ENCODE data around the gene CSNK1G3.
"Not testable (repeated sequence)": the region's sequence is repeated elsewhere in the genome, so short reads cannot be mapped to it uniquely, and the experiment has no call there.

Gene CSNK1G3

GRCh38 chr5:123561230-123561629 lies 49.3 kb downstream of the CSNK1G3 start:
- DNase-seq = no peak

- DNase-seq = no peak
These were observed 60.0 kb downstream of the CSNK1G3 start for GRCh38 chr5:123571927-123572326.

DNA sequence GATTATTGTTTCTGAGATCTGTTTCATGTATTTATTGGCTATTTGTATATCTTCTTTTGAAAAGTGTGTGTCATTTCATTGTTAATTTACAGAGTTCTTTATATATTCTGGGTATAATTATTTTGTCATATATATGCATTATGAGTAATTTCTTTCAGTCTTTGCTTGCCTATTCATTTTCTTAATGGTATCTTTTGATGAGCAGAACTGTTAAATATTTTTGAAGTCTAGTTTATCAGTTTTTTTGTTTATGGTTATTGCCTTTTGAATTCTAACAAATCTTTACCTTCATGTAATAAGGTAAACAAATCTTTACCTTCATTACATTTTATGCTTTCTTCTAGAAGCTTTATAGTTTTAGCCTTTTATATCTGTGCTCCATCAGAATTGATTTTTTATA lies 66.4 kb downstream of the CSNK1G3 start:
- DNase-seq = no peak

DNA sequence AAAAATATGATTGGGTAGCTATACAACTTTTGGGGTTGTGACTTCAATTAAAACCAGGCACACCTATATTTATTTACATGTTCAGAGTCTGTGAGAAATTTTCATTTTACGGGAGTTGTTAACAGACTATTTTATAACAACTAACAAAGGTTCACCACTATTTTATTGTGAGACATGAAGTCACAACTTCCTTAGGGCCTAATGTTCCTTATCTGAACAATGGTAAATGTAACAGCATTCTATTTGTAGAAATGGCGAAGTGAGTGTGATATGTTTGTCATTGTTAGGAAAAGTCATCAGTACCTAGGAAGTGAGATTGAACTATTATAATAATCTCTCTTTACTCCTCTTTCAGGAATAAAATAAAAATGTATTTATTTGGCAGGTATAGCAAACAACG lies 67.4 kb downstream of the CSNK1G3 start:
- no peak for DNase-seq

DNA sequence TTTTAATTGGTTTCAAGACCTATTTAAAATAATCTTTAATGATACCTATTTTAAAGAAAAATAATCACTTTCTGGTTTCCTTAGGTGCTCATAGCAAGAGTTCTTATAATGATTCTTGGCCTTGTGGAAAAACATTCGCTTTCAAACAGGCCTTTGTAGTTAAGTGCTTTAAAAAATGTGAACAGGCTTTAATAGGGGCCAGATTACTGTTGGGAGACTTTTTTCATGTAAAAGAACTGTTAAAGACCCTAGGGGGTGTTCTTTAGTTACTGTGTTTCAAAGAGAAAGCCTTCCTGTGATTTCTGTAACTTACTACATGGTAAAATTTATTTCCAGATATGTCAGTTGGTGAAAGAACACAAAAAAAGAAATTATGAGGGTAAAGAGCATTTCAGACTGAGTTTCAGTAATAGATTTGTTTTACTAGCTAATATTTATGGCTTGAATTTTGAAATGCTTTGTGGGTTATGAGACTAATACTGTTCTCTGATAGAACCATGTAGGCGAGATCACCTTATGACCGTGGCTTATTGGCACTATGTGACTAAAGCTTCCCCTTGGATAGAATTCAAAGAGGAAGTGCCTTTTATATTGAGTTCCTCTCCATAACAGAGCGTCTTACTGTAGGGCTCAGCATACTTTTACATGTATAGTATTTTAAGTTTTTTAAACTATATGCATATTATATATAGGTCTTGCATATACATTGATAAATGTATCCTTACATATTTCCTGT lies 70.7 kb downstream of the CSNK1G3 start:
- DNase-seq = no peak

- no peak for DNase-seq
These were observed 73.9 kb downstream of the CSNK1G3 start for GRCh38 chr5:123585871-123586270.

DNA sequence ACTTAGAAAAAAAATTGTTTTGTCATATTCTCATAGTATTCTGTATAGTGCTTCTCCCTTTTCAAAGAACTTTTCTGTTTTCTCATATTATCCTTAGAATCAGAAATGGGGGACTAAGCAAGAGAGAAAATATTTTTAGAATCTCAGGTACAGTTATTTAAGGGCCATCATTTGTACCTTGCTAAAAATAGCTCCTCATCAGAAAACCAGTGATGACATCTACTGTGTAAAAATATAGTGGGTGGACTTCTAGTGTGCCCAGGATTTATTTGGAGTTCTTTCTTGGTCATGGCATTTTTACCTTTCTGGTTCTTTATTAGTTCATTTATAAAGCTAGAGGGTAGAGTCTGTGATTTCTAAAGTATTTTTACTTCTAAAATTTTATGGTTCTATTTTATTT lies 82.5 kb downstream of the CSNK1G3 start:
- DNase-seq = no peak

- no peak for DNase-seq
These were observed 85.0 kb downstream of the CSNK1G3 start for GRCh38 chr5:123597018-123597417.

DNA sequence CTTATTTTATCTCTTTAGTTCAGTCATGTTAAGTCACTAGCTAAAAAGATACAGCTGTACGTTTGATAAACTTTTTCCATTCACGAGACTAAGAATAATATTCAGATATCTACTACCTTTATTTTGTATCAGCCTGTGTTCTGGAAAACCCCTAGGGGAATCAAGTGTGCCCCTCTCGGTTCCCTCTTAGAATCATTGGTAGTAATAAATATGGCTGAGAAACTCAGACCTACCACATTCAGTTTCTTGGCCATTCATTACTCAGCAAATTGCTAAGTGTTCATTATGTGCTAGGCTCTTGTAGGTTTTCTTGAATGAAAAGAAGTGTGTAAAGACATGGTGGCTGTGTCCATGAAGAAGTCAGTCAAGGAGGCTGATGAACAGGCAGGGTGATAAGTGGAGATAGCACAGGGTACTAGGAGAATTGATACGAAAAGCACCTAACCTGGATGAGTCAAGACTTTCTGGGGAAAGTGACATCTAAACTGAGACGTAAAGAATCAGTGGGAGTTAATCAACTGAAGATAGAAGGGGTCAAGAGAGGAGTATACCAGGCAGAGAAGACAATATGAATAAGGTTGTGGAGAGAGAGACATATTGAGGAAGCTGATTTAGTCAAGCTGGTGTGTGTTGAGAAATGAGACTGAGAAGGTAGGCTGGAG lies 86.2 kb downstream of the CSNK1G3 start:
- no peak for DNase-seq

DNA sequence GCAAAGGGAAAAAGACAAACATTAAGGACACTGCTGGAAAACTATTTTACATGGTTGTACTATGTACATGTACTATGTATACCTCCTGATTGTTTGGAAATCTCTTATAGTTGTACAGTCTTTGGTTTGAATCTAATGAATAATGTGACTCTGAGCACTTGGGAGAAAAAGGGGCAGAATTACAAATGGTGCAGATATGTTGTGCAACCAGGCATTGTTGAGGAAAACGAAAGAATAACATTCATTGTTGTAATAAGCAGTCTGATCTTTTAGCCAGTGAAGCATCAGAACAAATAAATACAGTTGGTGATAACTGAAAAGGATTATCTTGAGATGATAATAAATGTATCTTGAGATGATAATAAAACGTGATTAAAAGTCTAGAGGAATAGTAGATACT lies 87.2 kb downstream of the CSNK1G3 start:
- no peak for DNase-seq

DNA sequence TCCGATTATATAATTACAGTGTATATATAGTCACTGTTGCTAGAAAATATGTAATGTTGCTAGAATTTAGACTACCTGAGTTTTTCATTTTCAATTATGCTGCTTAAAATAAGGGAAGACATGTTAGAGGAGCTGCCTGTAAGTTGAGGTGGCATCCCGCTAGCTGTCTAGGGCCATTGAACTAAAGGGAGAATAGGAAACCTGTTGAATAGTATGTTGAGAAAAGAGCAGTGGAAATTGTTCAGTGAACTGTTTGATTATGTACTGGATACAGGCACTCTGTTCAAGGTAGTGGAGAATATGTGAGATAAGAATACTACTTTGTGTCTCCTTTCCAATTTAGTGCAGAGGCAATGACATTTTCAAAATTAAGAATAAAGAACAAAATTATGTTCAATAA lies 89.6 kb downstream of the CSNK1G3 start:
- no peak for DNase-seq

- DNase-seq = no peak
These were observed 93.8 kb downstream of the CSNK1G3 start for GRCh38 chr5:123605822-123606221.

DNA sequence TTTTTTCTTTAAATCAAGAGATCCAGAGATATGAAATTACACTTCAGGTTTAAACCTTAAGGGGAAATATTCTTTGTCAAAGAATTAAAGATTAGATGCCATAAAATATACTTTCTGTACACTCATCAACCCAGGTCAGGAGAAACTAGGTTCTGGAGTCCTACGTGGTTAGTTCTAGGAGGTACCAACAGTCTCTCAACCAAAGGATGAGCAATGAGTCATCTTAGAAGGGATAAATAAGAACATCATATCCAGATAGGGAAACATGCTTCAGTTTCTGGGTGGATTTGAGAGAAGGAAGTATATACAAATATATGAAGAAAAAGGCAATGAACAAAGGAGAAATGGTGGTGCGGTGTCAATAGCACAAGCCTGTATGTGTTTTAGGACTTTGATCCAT lies 98.2 kb downstream of the CSNK1G3 start:
- DNase-seq = no peak

- DNase-seq = peak; percentile 2 to 55
These were observed 98.9 kb downstream of the CSNK1G3 start for GRCh38 chr5:123610665-123611405.

DNA sequence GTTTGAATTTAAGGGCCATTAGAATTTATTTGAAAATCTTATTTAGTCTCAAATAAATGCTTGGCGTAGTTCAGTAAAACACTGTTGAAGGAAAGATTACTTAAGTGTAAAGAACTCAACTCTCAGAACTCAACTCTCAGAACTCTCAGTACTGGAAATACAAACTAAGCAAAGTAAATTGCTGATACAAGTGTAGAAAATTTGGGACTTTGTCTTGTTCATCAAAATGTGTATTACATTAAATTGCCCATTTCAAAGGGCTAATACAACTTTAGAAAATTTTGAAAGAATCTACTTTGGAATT lies 99.4 kb downstream of the CSNK1G3 start:
- no peak for DNase-seq

DNA sequence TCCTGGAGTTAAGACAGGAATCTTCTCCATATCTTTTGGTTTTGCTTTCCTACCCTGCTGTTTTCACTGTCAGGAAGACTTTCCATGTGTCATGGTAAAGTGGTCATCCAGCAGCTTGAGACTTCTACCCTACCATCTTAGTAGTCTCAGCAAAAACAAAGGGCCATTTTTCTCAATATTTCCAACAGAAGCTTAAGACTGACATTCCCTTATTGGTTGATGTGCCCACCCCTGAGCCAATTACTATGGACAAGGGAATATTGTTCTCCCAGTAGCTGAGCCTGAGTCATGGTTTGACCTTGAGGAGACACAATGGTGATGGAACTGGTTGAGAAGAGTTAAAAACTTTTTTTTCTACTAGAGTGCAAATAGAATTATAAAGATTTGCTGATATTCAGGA lies 105.6 kb downstream of the CSNK1G3 start:
- no peak for DNase-seq

DNA sequence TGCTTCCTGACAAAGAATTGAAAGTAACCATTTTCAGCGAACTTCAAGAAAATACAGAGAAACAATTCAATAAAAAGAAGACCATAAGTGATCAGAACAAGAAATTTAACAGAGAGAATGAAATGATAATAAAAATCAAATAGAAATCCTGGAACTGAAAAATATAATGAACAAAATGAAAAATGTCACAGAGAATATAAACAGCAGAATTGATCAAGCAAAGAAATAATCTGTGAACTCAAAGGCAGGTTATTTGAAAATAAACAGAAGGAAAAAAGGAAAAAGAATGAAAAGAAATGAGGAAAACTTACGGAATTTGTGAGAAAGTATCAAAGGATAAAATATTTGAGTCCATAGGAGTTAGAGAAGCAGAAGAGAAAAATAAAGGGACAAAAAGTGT lies 114.1 kb downstream of the CSNK1G3 start:
- no peak for DNase-seq

DNA sequence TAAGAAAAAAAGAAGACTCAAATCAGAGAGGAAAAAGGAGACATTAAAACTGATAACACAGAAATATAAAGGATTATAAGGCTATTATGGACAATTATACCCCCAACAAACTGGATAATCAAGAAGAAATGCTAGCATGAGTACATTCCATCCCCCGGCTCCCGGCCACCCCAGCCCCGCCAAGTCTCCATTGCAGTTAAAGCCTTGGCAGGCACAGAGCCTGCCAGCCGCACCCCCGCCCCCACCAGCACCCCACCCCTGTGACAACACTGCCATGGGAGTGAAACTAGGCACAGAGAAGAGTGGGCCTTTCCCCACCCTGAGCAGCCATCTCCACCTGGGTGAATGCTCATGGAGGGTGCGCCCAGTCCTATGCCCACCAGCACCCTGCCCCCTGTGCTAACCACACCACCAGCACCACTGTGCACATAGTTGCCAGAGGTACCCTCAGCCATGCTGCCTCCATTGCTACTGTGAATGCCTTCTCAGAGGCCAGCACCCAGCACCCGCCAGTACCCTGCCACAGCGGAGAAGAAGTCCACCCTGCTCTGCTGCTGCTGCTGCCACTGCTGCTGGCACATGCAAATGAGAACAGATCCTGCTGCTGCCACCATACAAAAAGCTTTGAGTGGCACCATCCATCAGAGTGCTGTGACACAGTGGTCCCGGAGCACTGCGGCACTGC lies 117.0 kb downstream of the CSNK1G3 start:
- DNase-seq = no peak

- DNase-seq = no peak
These were observed 124.0 kb downstream of the CSNK1G3 start for GRCh38 chr5:123636006-123636405.

- not testable (repeated sequence) for DNase-seq
These were observed 125.1 kb downstream of the CSNK1G3 start for GRCh38 chr5:123637028-123637427.

DNA sequence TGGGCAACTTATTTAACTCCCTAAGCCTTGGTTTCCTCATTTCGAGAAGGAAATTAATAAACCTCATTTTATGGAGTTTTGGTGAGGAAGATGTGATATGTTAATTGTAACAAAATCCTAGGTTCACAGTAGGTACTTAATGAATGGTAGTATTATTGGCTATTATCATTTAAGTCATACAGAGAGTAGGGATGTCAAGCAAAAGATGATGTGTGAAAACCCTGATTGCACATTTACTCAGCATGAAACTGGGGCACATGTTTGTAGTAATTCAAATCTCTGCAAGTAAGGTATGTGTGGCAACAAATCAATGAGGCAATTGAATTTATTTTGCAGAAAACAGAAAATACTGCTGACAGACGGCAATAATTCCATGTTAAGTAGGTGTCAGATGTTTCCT lies 127.3 kb downstream of the CSNK1G3 start:
- DNase-seq = no peak

DNA sequence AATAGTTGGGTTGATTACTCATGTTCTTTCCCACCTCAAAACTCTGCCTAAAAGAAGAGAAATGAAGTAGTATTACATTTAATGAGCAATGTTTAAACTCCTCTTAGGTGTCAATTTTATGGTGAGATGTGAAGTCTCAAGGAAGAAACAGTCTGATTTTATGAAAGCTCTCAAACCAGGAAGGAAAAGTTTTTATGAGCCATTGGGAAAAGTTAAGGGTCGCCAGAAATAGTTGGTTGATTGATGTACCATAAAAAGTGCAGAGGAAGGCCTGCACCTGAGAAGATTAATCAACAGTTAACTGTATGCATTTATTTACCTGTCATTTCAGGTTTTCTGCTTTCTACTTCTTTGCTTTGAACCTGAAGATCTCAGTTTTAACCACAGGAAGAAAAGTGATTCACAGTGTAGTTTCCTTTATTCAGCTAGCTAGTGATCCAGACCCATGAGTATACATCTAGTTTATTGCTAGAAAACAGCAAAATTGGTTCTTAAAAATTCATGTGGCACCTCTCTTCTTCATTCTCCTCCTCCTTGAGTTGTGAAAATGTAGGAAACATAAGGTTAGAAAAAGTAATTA lies 133.1 kb downstream of the CSNK1G3 start:
- DNase-seq = no peak

DNA sequence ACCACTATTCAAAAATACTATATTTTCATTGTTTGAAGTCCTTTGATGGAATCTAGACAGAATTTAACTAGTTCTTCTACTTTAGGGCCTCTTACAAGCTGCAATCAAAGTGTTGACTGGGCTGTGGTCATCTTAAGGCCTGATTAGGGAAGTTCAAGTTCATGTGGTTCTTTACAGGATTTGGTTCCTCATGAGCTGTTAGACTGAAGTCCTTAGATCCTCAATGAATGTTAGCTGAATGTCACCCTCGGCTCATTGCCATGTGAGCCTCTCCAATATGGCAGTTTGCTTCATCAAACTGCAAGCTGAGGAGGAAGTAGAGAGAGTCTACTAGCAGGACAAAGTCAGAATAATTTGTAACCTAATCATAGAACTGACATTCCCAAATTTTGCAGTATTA lies 135.1 kb downstream of the CSNK1G3 start:
- DNase-seq = no peak
